Measurements from ENCODE around the gene FSTL4. TPM values are rescaled to one million over a fixed set of nuclear protein-coding genes. Genes with fewer than 3 reads are reported as not detected.

The FSTL4 gene
- total and polyA plus RNA-seq, 4 donors: 0.02 to 0.18 TPM; not detected in 2

GRCh38 chr5:133149345-133149744 is 463.0 kb downstream of the FSTL4 start:
- no peak for DNase-seq (ENCODE audit: low spot score)
- TF ChIP-seq FOXA2 (IDR thresholded peaks at IDR 0.05): no peak
- TF ChIP-seq YY1 (IDR thresholded peaks at IDR 0.05): no peak
- no peak for TF ChIP-seq NR2F2 (IDR thresholded peaks at IDR 0.05)
- TF ChIP-seq RAD21 (IDR thresholded peaks at IDR 0.05): no peak
- no peak for TF ChIP-seq FOXA1 (IDR thresholded peaks at IDR 0.05)
- no peak for TF ChIP-seq HNF4G (IDR thresholded peaks at IDR 0.05)
- TF ChIP-seq TAF1 (conservative IDR thresholded peaks at IDR 0.05): no peak
- no peak for TF ChIP-seq EGR1 (IDR thresholded peaks at IDR 0.05; ENCODE audit: low read depth in 2 of 2)
- TF ChIP-seq GABPA (IDR thresholded peaks at IDR 0.05 in 1 of 2, conservative IDR thresholded peaks at IDR 0.05 in 1 of 2): no peak
- TF ChIP-seq JUND (IDR thresholded peaks at IDR 0.05): no peak
- TF ChIP-seq RXRA (IDR thresholded peaks at IDR 0.05): no peak
- no peak for TF ChIP-seq REST (IDR thresholded peaks at IDR 0.05)
- no peak for TF ChIP-seq ATF3 (IDR thresholded peaks at IDR 0.05)
- TF ChIP-seq ZBTB33 (IDR thresholded peaks at IDR 0.05): no peak
- TF ChIP-seq CTCF (IDR thresholded peaks at IDR 0.05; ENCODE audit: low read depth, low read length, missing input control): no peak
- TF ChIP-seq HNF4A (conservative IDR thresholded peaks at IDR 0.05): no peak

More at GRCh38 chr5:133149345-133149744, 463.0 kb downstream of the FSTL4 start:
- Histone ChIP-seq H3K27me3 (ENCODE audit: control insufficient read depth in 4 of 4, insufficient read depth in 4 of 4, low read length in 3 of 4) (no peaks in the 10 kb centered on the region), H3K9me3 (ENCODE audit: control insufficient read depth in 4 of 4, low read length in 3 of 4) (no peaks in the 10 kb centered on the region), H3K9ac (ENCODE audit: low read depth in 1 of 2, low read length in 2 of 2) (no peak overlapping the region), H3K36me3 (ENCODE audit: control insufficient read depth in 4 of 4, insufficient read depth in 3 of 4, low read depth in 1 of 4, low read length in 3 of 4) (no peaks in the 10 kb centered on the region), H3K4me1 (ENCODE audit: control insufficient read depth in 4 of 4, insufficient read depth in 4 of 4, low read length in 3 of 4) (no peaks in the 10 kb centered on the region), H3K4me3 (ENCODE audit: low read depth in 1 of 3, low read length in 3 of 3) (no peak overlapping the region), H3K27ac (ENCODE audit: low read depth in 1 of 2, low read length in 2 of 2) (no peak overlapping the region)
- WGBS: 93% methylated on average over 4 of the region's 4 CpGs

Data from liver (tissue), 9 donors.